Activated naive CD8-positive, alpha-beta T cell treated with anti-CD3 and anti-CD28 coated beads, Interleukin-2, amount 10 ng/mL, durations not matched to agents 7 days and 5 days (primary cell): ENCODE results near the gene EDARADD. TPM values are rescaled to one million over a fixed set of nuclear protein-coding genes. Genes with fewer than 3 reads are reported as not detected.
"Not testable (repeated sequence)": the region's sequence is repeated elsewhere in the genome, so short reads cannot be mapped to it uniquely, and the experiment has no call there.

Experiments used
- ATAC-seq: fragments of 150-1000 bp; cut with Tn5 transposase; one replicate; pipeline ENCODE4 v1.10.0; 2021; ENCODE audit warnings: low read depth, moderate library complexity
- POLR2A ChIA-PET: fragments of 350-600 bp; sonication (Branson Sonifier 250); formaldehyde crosslinking; loops from one replicate; lab custom pipeline; 2021; ENCODE audit warnings: antibody characterized with exemption; lab: Charles Lee
- DNase-seq: peaks from one replicate; pipeline ENCODE4 v3.0.0; 2021
- H3K27ac Mint-ChIP-seq: one replicate; pipeline ENCODE4 v1.8.0; 2022; ENCODE audit warnings: mild to moderate bottlenecking, mixed read lengths
- H3K27me3 Mint-ChIP-seq: one replicate; pipeline ENCODE4 v1.8.0; 2022; ENCODE audit warnings: mild to moderate bottlenecking, moderate library complexity, mixed read lengths
- H3K36me3 Mint-ChIP-seq: one replicate; pipeline ENCODE4 v1.8.0; 2021; ENCODE audit warnings: mild to moderate bottlenecking, mixed read lengths
- H3K4me1 Mint-ChIP-seq: one replicate; pipeline ENCODE4 v1.8.0; 2021; ENCODE audit warnings: mixed read lengths
- H3K4me3 Mint-ChIP-seq: one replicate; pipeline ENCODE4 v1.8.0; 2022; ENCODE audit warnings: mild to moderate bottlenecking, moderate library complexity, mixed read lengths
- H3K9me3 Mint-ChIP-seq: one replicate; pipeline ENCODE4 v1.8.0; 2021; ENCODE audit warnings: mixed read lengths
- total RNA-seq, 2 experiments: library from RNA; stranded (reverse); gene quantifications; one replicate each; pipeline ENCODE4 v1.2.3, GENCODE V29; 2021

EDARADD gene
- total RNA-seq, 2 experiments from 2014 or later = 3.1 to 3.6 TPM

DNA sequence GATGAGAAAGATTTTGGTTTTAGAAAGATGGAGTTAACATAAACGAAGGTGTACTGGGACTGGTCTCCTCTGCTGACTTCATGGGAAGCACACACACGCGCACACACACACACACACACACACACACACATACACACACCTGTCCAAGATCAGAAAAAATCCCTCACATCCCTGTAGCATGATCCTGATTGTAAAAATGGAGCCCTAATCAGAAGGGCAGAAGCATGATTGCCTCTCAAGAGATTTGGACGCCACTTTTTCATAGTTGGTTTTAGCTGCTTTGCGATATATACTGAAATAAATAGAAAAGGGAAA lies 73.2 kb downstream of the EDARADD start:
- POLR2A ChIA-PET = no interaction called here
- peaks cover 29% of the 10 kb centered on the region for H3K27me3 Mint-ChIP-seq
- H3K4me1 Mint-ChIP-seq = peaks cover 14% of the 10 kb centered on the region
- DNase-seq (no peak), ATAC-seq (no peak)
- H3K4me3 Mint-ChIP-seq = no peak overlapping the region
- no peaks in the 10 kb centered on the region for H3K36me3 Mint-ChIP-seq
- H3K9me3 Mint-ChIP-seq = no peaks in the 10 kb centered on the region
- H3K27ac Mint-ChIP-seq = no peak overlapping the region

DNA sequence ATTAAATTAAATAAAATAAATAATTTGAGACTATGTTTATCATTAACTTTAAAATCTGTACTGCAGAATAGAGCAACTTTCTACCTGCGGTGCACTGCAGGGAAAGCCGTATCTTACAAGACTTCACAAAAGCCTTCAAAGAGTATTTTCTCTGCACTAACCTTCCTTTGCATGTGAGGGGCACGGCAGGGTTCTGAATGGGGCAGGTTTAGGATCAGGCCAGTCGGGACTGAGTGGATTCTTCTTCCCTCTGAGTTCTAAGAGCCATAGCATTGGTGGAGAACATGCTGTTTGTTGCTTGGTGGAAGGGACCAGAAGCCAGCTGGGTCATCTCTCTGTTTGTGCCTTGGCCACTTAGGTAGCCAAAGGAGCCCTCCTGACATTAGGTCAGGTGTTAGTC lies 74.5 kb downstream of the EDARADD start:
- POLR2A ChIA-PET = no interaction called here
- Mint-ChIP-seq H3K9me3 (no peaks in the 10 kb centered on the region), H3K27ac (no peak overlapping the region), H3K27me3 (peaks cover 20% of the 10 kb centered on the region), H3K4me1 (peaks cover 14% of the 10 kb centered on the region), H3K4me3 (no peak overlapping the region), H3K36me3 (no peaks in the 10 kb centered on the region)
- ATAC-seq (no peak), DNase-seq (no peak)

DNA sequence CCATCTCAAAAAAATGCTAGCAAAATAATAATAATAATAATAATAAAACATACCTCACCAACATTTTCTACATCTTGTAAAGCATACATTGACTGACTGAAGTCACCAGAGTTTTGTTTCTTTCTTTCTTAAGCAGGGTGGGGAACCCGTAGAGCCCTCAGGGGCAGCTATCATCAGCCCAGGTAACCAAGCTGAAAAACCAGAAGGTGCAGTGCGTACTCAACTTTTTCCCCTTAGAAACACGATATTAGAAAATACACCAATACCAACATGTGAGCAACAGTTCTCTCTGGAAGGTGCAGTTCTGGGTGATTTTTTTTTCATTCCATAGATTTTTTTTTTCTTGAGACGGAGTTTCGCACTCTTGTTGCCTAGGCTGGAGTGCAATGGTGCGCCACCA lies 75.4 kb downstream of the EDARADD start:
- Mint-ChIP-seq H3K27me3 (peaks cover 16% of the 10 kb centered on the region), H3K36me3 (no peaks in the 10 kb centered on the region), H3K27ac (no peak overlapping the region), H3K4me1 (peaks cover 14% of the 10 kb centered on the region), H3K9me3 (no peaks in the 10 kb centered on the region), H3K4me3 (no peak overlapping the region)
- DNase-seq = no peak
- POLR2A ChIA-PET = no interaction called here
- ATAC-seq = no peak

DNA sequence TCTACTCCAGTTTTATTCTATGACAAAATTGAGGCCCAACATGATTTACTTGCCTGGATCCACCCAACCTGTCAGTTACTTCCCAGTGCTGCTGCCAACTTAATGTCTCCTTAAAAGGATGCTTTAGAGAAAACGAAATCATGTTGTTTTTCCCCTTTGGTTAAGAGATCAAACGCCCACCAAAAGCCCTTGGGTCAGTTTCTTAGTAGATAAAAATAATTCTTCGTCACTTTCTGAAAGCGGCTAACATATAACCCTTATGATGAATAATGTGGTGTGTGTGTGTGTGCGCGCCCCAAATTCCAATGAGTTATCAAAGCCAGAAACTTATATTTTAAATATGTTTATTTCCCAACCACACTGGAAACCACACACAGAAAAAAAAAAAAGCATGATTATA lies 77.0 kb downstream of the EDARADD start:
- Mint-ChIP-seq H3K4me3 (no peak overlapping the region), H3K27ac (no peak overlapping the region), H3K4me1 (peaks cover 4% of the 10 kb centered on the region), H3K9me3 (no peaks in the 10 kb centered on the region), H3K36me3 (no peaks in the 10 kb centered on the region), H3K27me3 (peaks cover 9% of the 10 kb centered on the region)
- POLR2A ChIA-PET = no interaction called here
- ATAC-seq (no peak), DNase-seq (no peak)

DNA sequence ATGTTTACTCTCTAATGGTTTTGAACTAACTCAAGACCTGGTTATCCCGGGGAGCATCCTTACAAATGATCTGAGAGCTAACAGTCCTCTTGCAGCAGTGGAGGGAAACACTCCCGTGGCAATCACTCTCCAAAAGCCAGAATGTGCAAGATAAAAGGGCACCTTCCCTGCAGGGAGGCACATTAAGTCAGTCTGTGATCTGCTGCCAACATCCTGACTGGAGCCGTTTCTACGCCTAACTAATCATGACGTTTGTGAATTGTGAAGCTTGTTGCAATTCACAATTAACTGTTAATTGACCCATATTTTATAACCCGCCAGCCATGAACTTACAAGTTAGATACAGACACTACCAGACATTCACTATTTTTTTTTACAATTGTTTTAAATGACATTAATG lies 77.6 kb downstream of the EDARADD start:
- DNase-seq (no peak), ATAC-seq (no peak)
- Mint-ChIP-seq H3K27me3 (peaks cover 9% of the 10 kb centered on the region), H3K4me1 (no peaks in the 10 kb centered on the region), H3K36me3 (no peaks in the 10 kb centered on the region), H3K27ac (no peak overlapping the region), H3K4me3 (no peak overlapping the region), H3K9me3 (no peaks in the 10 kb centered on the region)
- POLR2A ChIA-PET = no interaction called here

- ATAC-seq (no peak), DNase-seq (no peak)
- H3K4me1 Mint-ChIP-seq = no peaks in the 10 kb centered on the region
- POLR2A ChIA-PET = no interaction called here
- H3K27me3 Mint-ChIP-seq = peaks cover 7% of the 10 kb centered on the region
- no peak overlapping the region for H3K4me3 Mint-ChIP-seq
- no peak overlapping the region for H3K27ac Mint-ChIP-seq
- H3K9me3 Mint-ChIP-seq = no peaks in the 10 kb centered on the region
- no peaks in the 10 kb centered on the region for H3K36me3 Mint-ChIP-seq
These were observed 79.0 kb downstream of the EDARADD start for GRCh38 chr1:236472850-236473788.

- Mint-ChIP-seq H3K4me1 (no peaks in the 10 kb centered on the region), H3K9me3 (no peaks in the 10 kb centered on the region), H3K36me3 (no peaks in the 10 kb centered on the region), H3K27me3 (peaks cover 6% of the 10 kb centered on the region), H3K4me3 (no peak overlapping the region), H3K27ac (no peak overlapping the region)
- POLR2A ChIA-PET = no interaction called here
- DNase-seq = no peak
- ATAC-seq = no peak
These were observed 81.9 kb downstream of the EDARADD start for GRCh38 chr1:236476019-236476418.

DNA sequence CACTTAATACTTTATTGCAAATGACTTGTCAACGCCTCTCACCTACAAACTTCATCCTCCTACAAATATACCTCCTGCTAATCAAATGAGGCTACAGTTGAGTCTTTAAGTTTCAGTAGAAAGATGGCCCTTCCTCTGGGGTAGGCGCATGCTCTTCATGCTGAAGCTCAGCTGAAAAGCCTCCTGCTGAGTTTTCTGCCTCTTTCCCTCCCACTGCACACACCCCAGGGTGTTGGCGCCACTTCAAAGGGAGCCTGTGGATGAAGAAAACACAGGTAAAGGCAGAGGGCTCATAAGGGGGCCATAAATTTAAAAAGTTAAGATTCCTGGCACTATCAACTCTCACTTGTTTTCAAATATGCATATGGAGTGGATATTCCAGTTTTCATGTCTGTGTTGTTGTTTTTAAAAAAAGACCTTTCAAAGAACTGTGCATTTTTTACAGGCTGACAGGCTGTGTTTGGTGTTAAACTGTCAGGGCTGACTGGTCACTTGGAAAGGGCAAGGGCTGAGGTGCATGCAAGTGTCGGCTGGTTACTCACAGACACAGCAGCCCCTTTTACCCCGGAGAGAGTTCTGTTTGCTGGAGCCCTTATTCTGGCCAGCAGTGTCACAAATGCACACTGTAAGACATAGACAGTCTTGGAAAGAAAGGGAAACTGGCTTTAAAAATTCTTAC lies 86.8 kb downstream of the EDARADD start:
- POLR2A ChIA-PET = no interaction called here
- ATAC-seq = no peak
- Mint-ChIP-seq H3K27ac (no peak overlapping the region), H3K36me3 (no peaks in the 10 kb centered on the region), H3K9me3 (no peaks in the 10 kb centered on the region), H3K27me3 (no peaks in the 10 kb centered on the region), H3K4me3 (no peak overlapping the region), H3K4me1 (no peaks in the 10 kb centered on the region)
- no peak for DNase-seq

DNA sequence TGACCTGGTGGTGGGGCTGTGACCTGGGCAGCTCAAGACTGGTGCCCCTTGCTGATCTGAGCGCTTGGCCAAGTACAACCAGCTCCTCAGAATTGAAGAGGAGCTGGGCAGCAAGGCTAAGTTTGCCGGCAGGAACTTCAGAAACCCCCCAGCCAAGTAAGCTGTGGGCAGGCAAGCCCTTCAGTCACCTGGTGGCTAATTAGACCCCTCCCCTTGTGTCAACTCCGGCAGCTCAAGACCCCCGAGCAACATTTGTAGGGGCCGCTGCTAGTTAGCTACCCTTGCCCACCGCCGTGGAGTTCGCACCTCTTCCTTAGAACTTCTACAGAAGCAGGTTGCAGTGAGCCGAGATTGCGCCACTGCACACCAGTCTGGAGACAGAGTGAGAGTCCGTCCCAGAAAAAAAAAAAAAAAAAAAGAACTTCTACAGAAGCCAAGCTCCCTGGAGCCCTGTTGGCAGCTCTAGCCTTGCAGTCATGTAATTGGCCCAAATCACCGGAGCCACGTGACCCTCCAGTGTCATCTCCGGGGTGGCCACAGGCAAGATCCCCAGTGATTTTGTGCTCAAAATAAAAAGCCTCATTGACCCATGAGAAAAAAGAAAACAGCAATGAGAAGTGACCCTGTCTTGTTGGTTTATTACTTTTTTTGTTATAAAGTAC lies 90.4 kb downstream of the EDARADD start:
- H3K4me3 Mint-ChIP-seq = no peak overlapping the region
- POLR2A ChIA-PET = no interaction called here
- no peak for ATAC-seq
- DNase-seq = no peak
- no peaks in the 10 kb centered on the region for H3K36me3 Mint-ChIP-seq
- no peaks in the 10 kb centered on the region for H3K4me1 Mint-ChIP-seq
- no peaks in the 10 kb centered on the region for H3K9me3 Mint-ChIP-seq
- no peak overlapping the region for H3K27ac Mint-ChIP-seq
- H3K27me3 Mint-ChIP-seq = peaks cover 4% of the 10 kb centered on the region

- H3K4me1 Mint-ChIP-seq = peaks cover 8% of the 10 kb centered on the region
- H3K27me3 Mint-ChIP-seq = peaks cover 18% of the 10 kb centered on the region
- no peak overlapping the region for H3K27ac Mint-ChIP-seq
- POLR2A ChIA-PET = no interaction called here
- ATAC-seq = no peak
- no peaks in the 10 kb centered on the region for H3K9me3 Mint-ChIP-seq
- no peak for DNase-seq
- H3K36me3 Mint-ChIP-seq = no peaks in the 10 kb centered on the region
- no peak overlapping the region for H3K4me3 Mint-ChIP-seq
These were observed 92.4 kb downstream of the EDARADD start for GRCh38 chr1:236486356-236487002.

GRCh38 chr1:236489161-236489560 lies 95.1 kb downstream of the EDARADD start:
- H3K27ac Mint-ChIP-seq, DNase-seq, H3K9me3 Mint-ChIP-seq, POLR2A ChIA-PET, ATAC-seq, H3K4me3 Mint-ChIP-seq, H3K36me3 Mint-ChIP-seq: not testable (repeated sequence)
- peaks cover 32% of the 10 kb centered on the region for H3K27me3 Mint-ChIP-seq
- H3K4me1 Mint-ChIP-seq = peaks cover 14% of the 10 kb centered on the region

GRCh38 chr1:236489710-236490377 lies 95.8 kb downstream of the EDARADD start:
- ATAC-seq (no peak), DNase-seq (no peak)
- Mint-ChIP-seq H3K4me3 (no peak overlapping the region), H3K9me3 (no peaks in the 10 kb centered on the region), H3K27ac (no peak overlapping the region), H3K4me1 (peaks cover 14% of the 10 kb centered on the region), H3K36me3 (no peaks in the 10 kb centered on the region), H3K27me3 (peaks cover 33% of the 10 kb centered on the region)
- POLR2A ChIA-PET = no interaction called here
